ENCODE measurements around the gene KBTBD7.
"Not testable (repeated sequence)": the region's sequence is repeated elsewhere in the genome, so short reads cannot be mapped to it uniquely, and the experiment has no call there.

The KBTBD7 gene

DNA sequence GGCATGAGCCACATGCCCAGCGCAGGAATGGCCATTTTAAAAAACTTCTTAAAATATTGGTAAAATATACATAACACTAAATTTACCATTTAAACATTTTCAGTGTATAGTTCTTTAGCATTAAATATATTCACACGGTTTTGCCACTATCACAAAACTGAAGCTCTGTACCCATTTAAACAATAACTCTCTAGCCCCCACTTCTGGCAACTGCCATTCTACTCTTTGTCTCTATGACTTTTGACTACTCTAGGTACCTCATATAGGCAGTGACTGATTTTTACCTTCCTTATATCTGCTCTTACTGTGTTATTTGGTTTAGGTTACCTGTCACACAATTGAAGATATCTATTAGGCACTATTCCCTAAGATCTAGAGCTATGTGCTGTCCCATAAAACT, 2.3 kb upstream of the KBTBD7 start:
- peak; percentile 19 for DNase-seq

DNA sequence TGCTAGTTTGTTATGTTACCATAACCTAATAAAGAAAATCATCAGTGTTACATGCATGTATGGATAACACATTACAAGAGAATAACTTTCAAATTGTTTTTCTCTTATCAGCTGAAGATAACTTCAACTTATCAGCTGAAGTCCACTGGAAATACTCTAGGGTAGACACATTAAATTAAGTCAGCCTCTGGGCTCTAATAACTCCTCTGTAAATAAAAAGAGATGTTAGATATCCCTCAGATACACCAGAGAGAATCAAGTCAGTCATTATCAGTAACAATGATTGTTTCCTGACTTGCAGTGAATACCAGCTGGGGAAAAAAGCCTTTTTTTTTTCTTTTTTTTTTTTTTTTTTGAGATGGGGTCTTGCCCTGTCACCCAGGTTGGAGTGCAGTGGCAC, 1.6 kb upstream of the KBTBD7 start:
- DNase-seq, result no peak

DNA sequence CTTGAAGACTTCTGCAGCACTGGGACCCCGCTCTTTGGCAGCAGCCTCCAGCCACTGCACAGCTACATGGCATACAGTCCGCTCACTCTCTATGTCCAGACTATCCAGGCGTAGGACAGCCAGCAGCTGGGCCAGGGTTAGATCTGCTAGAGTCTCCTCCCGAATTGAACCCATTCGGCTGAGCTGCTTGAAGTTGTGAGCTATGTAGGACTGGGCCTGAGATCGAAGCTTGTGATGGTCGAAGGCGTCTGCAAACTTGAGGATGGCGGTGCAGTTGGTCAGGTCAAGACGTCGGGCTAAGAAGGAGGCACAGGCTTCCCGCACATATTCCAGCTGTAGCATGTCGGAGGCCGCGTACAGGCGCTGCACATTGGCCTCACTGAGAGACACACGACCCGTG, 900 bp downstream of the KBTBD7 start:
- no peak for DNase-seq

DNA sequence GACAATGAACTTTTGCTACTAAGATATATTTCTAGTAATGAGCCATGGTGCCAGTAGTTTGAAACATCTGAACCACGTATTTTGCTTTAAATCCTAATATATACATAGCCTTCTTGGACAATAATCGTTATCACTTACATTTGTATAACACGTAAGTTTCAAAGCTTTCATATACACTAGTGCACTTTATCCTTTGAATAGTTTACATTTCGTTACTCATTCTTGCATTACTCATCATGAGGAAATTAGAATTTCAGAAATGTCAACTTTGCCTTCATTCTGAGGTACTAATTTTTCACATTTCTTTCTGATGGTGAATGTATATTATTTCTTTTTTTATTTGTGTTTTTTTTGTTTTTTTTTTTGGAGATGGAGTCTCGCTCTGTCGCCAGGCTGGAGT, 5.8 kb downstream of the KBTBD7 start:
- DNase-seq, result peak; percentile 64

DNA sequence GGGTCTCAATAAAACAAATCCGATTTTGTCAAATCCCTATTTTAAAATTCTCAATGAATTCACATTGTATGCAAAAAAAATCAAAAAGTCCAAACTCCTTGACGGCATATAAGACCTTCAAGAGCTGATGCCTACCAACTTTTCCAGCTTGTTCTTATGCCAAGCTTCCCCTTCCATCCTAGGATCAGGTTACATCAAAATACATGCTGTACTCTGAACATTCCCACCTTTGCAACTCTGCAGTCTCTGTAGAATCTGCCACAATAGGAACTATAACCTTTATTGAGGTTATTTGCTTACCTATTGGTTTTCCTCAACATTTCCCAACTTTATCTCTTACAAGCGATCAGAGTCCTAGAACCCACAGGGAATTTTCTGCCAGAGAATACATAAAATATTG, 7.9 kb downstream of the KBTBD7 start:
- no peak for DNase-seq

DNA sequence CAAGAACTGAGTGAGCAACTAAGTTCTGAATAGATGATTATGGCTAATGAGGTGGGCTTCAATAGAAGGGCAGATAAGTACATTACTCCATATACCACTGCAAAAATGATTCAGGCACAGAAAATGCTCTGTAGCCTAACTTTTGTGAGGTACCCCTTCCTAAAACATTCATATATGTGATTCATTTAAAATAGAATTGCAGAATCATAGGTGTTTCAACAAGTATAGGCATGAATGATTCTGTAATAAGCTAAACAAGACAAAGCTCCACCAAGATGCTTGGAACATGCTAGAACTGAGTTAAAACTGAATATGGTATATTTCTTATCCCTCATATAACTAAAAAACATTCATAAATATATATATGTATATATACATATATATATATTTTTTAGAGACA, 12.1 kb downstream of the KBTBD7 start:
- no peak for DNase-seq

DNA sequence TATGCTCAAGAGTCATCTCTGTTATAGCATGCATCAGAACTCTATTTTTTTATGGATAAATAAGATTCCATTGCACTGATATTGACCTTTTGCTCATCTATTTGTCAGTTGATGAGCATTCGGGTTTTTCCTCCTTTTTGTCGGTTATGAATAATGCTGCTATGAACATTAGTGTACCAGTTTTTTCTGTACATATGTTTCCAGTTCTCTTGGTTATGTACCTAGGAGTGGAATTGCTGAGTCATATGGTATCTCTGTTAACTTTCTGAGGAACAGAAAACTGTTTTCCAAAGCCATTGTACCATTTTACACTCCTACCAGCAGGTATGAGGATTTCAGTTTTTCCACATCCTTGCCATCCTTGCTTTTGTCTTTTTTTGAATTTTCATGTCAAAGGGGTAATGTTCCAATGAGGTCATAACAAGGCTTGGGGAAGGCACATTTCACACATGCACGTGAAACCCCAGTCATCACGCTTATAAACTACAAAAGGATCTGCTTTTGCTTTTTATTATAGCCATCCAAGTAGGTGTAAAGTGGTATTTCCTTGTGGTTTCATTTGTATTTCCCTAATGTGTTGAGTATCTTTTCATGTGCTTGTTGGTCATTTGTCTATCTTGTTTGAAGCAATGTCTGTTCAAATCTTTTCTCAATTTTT, 14.6 kb downstream of the KBTBD7 start:
- peak; percentile 53 for DNase-seq

DNA sequence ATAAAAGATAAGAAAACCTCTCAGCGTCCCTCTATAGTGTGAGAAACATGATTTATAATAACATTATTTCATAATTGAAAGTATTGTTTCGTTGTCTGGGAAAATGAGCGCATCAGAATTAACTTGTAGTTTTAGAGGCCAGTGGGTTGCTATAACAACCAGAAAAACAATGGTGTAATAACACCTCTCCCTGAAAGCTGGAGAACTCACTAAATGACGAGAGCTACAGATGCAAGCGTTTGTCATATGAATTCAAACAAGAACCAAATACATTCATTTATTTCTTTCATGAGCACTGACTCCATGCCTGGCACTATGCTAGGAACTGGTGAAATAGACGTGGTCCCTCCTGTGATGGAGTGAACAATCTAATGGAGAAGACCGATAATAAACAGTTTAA, 16.3 kb downstream of the KBTBD7 start:
- DNase-seq, result no peak

DNA sequence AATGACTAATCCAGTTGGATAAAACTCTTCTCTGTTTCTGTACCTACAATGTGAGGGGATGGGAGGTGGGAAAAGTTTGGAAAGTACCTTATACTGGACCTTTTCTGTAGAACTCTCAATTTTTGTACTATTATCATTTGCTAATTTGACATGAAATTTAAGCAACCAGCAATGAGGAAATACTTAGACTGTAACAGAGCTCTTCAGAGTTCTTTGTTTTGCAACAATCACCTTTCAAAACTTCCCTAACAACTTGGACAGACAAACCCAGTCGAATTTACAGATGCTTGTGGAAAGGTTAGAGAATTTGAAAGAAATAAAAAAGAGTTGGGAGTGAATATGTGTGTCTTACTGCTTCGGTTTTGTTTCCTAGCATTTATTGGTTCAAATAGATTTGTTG, 16.8 kb downstream of the KBTBD7 start:
- no peak for DNase-seq

DNA sequence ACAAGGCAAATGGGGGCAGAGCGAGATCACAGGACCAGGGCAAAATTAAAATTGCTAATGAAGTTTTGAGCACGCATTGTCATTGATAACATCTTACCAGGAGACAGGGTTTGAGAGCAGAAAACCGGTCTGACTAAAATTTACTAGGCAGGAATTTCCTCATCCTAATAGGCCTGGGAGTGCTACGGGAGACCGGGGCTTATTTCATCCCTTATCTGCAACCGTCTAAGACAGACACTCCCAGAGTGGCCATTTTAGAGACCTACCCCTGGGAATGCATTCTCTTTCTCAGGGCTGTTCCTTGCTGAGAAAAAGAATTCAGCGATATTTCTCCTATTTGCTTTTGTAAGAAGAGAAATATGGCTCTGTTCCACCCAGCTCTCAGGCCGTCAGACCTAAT, 18.8 kb downstream of the KBTBD7 start:
- DNase-seq, result not testable (repeated sequence)

DNA sequence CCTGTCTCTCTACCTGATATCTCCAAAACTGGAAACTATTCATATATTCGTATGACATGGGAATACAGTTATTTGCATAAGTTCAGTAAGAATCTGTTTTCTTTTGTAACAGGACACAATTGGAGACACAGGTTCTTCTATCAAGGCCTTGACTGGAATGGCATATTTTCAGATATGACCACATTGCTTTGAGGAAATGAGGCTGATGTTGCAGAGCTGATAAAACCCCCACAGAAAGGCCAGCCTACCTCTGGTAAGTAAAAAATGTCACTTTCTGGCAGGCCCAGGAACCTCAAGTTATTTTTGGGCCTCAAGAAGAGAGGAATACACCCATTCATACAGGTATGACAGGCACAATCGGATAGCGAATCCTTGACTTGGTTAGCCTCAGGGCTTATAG, 32.2 kb downstream of the KBTBD7 start:
- no peak for DNase-seq

DNA sequence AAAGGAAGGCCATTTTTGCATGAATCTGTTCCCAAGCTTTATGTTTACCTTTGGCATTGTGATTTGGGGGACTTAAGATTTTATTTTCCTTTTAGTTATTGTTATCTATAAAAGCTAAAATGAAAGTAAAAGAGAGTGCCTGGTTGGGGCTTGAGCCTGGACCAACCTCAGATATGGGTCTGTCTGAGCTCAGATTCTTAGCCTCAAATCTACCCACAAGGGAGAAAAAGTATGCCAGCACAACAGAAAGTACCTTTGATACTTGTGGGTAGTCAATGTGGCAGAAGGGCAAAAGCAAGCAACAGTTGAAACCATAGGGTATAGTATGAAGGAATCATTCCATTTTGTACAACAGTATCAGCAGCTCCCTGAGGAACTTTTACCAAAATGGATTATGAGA, 35.2 kb downstream of the KBTBD7 start:
- no peak for DNase-seq

DNA sequence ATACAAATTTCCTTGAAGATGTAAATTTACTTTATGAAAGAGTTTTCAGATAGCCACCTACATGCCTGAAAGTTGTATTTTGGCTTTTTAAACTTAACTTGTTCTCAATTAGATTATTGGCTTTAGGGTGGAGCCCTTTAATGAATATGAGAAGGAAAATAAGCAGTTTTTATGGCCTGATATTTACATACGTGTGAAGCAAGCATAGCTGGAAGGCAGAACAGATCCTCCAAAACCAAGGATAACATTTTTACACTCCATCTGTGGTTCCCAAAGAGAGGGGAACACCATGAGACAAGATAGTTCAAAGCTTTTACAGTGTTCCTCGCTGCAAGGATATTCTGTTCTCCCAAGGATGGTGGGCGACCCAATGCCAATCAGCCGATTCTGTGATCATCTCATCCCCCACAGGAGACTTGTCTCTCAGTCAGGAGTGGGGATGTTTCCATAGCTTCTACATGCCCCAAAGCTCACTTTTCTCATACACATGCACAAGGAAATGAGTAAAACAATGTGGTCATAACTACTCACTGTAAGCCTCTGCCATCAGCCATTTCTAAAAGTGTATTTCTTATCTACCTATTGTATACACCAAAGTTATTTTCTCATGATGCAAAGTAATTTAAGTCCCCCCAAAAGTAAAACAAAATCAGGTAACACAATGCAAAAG, 37.2 kb downstream of the KBTBD7 start:
- DNase-seq, result no peak

DNA sequence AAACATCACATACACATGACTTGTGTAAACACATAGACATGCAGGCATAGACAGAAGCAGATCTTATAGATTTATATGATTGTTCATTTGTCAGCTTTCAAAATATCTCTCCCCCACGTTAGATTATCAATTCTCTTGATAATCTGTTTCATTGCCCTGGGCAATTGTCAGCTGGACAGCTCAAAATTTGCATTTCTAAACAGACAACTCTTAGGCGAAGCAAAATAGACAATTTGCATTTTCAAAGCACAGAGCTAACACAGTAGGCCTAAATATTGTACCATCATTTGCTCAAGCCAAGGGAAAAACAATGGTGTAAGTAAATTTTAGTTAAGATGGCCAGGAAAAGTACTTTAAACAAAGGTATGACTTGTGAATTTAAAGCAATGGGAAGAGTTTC, 37.7 kb downstream of the KBTBD7 start:
- no peak for DNase-seq

DNA sequence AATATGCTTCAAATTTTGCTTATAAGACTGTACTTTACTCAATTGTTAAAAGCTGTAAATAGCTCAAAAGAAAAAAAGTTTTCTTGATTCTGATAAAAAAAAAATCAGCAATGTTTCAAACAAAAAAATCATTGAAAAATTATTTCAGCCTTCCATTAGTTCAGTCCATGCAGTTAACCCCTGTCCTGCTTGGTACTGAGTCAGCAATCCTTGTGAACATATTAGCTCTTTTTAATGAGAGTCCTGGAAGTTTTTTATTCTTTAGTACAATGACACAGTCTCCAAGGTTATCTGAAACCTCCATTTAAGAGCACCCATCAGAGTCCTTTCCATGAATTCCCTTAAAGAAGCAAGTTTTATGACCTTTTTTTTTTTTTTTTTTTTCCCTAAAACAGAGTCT, 40.3 kb downstream of the KBTBD7 start:
- no peak for DNase-seq

DNA sequence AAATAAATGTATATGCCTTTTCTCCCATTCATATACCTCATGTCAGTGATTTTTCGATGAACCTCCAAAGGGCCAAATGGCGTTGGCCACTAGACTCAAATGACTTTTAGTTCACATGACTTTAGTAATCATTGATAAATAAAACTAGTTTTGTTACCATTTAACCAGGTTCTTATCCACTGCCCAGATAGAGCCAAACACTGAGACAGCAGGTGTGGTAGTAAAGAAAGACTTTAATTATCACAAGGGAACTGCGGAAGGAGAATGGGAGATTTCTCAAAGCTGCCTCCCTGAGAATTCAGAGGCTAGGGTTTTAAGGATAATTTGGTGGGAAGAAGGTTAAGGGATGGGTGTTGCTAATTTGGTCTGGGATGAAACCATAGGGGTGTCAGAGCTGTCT, 42.4 kb downstream of the KBTBD7 start:
- no peak for DNase-seq

DNA sequence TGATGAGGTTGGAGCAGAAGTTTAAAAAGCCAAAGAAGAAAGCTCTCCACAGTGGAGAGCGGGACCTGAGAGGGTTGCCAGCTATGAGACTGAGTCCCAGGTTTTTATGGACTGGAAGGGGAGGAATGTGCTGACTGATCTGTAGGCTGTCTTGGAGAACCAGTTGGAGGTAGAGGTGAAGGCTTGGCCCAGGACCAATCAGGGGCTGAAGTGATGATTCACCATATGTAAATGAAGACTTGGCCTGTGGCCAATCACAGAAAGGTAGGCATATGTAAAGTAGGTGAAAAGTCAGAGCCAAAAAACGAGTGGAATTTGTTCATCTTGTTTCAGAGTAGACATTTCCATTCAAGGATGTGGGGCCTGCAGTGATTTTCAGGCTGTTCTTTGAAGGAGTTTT, 44.3 kb downstream of the KBTBD7 start:
- no peak for DNase-seq

DNA sequence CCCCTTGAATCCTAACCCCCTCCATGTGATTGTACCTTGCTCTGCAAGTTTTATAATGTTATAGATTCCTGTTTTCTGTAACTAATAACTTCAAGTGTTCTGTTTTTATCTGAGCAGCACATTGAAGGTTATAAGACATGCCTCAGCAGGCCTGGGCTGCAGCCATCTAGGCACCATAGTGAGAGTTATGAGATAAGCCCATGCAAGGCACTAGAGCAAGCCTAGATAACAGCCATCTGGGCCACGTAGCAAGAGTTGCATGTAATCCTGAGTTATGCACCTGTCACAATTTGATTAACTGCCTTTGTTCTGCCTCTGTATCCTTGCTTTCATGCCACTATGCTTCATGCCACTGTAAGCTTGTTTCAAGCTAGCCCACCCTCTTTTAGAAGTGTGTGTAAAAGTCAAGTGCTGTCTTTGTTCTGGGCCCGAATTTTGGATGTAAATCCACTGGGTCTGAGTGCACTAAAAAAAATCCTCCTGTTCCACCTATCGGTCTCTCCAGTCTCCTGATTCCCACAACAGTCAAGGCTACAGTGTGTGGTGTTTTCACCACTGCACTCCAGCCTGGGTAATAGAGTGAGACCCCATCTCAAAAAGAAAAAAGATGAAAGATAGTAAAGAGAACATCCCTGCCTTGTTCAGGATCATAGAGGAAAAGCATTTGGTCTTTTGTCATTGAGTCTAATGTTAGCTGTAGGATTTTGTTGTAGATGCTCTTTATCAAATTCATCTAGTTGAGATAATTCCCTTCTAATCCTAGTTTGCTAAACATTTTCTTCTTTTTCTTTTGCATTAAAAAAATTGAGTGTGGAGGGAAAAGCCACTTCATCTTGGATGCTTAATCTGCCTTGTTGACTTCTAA, 45.7 kb downstream of the KBTBD7 start:
- no peak for DNase-seq

DNA sequence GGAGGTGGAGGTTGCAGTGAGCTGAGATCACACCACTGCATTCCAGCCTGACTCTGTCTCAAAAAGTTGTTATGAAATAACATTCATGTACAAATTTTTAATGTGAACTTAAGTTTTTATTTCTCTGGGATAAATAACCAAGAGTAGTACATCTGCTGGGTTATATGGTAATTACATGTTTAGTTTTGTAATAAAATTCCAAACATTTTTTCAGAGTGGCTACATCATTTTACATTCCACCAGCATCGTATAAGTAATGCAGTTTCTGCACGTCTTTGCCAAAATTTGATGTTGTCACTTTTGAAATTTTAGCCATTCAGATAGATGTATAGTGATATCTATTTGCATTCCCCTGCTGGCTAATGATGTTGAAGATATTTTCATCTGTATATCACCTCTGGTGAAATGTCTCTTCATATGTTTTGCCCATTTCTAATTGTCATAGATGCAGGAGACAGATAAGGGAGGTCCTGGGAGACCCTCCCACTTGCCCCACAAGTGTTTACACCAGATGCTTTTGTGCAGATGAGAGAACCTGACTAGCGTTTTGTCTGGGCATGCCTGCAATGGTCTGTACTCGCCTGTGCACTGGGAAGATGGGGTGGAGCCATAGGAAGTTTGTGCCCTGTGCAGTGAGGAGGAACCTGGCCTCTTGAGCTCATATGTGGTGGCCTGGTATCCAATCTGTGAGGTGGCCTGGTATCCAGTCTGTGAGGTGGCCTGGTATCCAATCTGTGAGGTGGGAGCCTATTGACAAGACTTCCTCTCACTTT, 49.0 kb downstream of the KBTBD7 start:
- peak; percentile 62 for DNase-seq

DNA sequence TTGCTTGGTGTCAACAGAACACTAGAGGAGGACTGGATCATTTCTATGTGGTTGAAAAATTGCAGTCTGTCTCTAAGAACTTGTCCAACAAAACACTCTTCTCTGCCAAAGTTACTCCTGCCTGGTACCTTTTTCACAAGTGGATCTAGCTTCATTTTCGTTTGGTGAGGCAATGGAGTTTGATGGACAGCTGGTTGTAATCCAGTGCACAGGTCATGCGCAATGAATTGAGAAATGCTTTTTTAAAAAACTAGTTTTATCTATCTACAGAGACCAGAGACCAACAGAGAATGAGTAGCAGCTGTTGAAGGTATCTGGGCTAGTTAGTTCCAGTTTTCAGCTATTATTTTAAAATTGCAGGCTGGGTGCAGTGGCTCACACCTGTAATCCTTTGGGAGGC, 49.8 kb downstream of the KBTBD7 start:
- no peak for DNase-seq

Data from fibroblast of skin of back (primary cell).